H1 (cell line): ENCODE data around the gene PTPRE. TPM values are rescaled to one million over a fixed set of nuclear protein-coding genes. Genes with fewer than 3 reads are reported as not detected.

ENCODE experiments used
- CTCF ChIA-PET: fragments of 300-600 bp; sonication (Branson Sonifier 250); formaldehyde crosslinking; loops from one replicate; lab custom pipeline; 2021; ENCODE audit not compliant: partially characterized antibody; lab: Charles Lee
- POLR2A ChIA-PET: fragments of 300-600 bp; sonication (Branson Sonifier 250); formaldehyde crosslinking; loops from one replicate; lab custom pipeline; 2021; ENCODE audit warnings: inconsistent platforms; ENCODE audit not compliant: partially characterized antibody; lab: Charles Lee
- DNase-seq, 2 experiments: peaks; one replicate each; pipeline versions ENCODE4 v3.0.0 to v3.0.0-alpha.2; 2010 to 2022; ENCODE audit warnings: low spot score in 2 of 2, low read depth in 1 of 2, mixed read lengths in 1 of 2
- FAIRE-seq: peaks from 2 replicates; lab custom pipeline; 2011; peaks lifted over from hg19 to GRCh38; lab: Jason Lieb, UNC
- H2AFZ ChIP-seq: 2 replicates; pipeline ENCODE4 v1.8.1; 2012; ENCODE audit warnings: low read length, inconsistent platforms
- H2AK5ac ChIP-seq: 2 replicates; pipeline ENCODE4 v1.6.1; 2013; ENCODE audit warnings: low read depth, low read length
- H2BK120ac ChIP-seq: replicated peaks from 2 replicates; pipeline ENCODE3; 2013; ENCODE audit warnings: low read depth, low read length, inconsistent platforms
- H2BK12ac ChIP-seq: 2 replicates; pipeline ENCODE4 v1.6.1; 2013; ENCODE audit warnings: low read depth, low read length
- H2BK15ac ChIP-seq: 2 replicates; pipeline ENCODE4 v1.6.1; 2013; ENCODE audit warnings: low read length
- H2BK20ac ChIP-seq: 2 replicates; pipeline ENCODE4 v1.6.1; 2013; ENCODE audit warnings: low read length
- H2BK5ac ChIP-seq: 2 replicates; pipeline ENCODE4 v1.6.1; 2013; ENCODE audit warnings: low read depth, low read length
- H3K14ac ChIP-seq: 2 replicates; pipeline ENCODE4 v1.6.1; 2013; ENCODE audit warnings: inconsistent platforms; ENCODE audit not compliant: insufficient read length
- H3K18ac ChIP-seq: 2 replicates; pipeline ENCODE4 v1.6.1; 2013; ENCODE audit warnings: low read length; ENCODE audit errors: extremely low read depth
- H3K23ac ChIP-seq: 2 replicates; pipeline ENCODE4 v1.6.1; 2013; ENCODE audit warnings: inconsistent platforms; ENCODE audit not compliant: insufficient read length
- H3K23me2 ChIP-seq: 2 replicates; pipeline ENCODE4 v1.6.1; 2013; ENCODE audit warnings: low read depth, low read length
- H3K27ac ChIP-seq: 2 replicates; pipeline ENCODE4 v1.6.1; 2011; ENCODE audit warnings: low read depth, low read length, inconsistent platforms
- H3K27me3 ChIP-seq, 4 experiments: replicated peaks in 1 of 4; 1 replicate in 1 of 4; 2 replicates in 3 of 4; pipeline versions ENCODE4 v1.6.1 to v1.8.1; 2011 to 2013; ENCODE audit warnings: low read length in 3 of 4, mild to moderate bottlenecking in 3 of 4, inconsistent platforms in 2 of 4, mixed read lengths in 2 of 4, moderate library complexity in 1 of 4; ENCODE audit not compliant: control insufficient read depth in 3 of 4, insufficient read depth in 3 of 4; ENCODE audit errors: extremely low read depth in 1 of 4
- H3K36me3 ChIP-seq, 4 experiments: 2 replicates each; pipeline versions ENCODE4 v1.6.1 to v1.8.1; 2011 to 2013; ENCODE audit warnings: mild to moderate bottlenecking in 4 of 4, low read length in 3 of 4, moderate library complexity in 2 of 4, control low read depth in 1 of 4, inconsistent platforms in 1 of 4; ENCODE audit not compliant: insufficient read depth in 4 of 4, control insufficient read depth in 2 of 4
- H3K4ac ChIP-seq: replicated peaks from 2 replicates; pipeline ENCODE3; 2013; ENCODE audit warnings: low read length, low read depth, mixed read lengths, inconsistent platforms; ENCODE audit not compliant: insufficient read length
- H3K4me1 ChIP-seq, 4 experiments: replicated peaks in 1 of 4; 1 replicate in 1 of 4; 2 replicates in 3 of 4; pipeline versions ENCODE4 v1.6.1 to v1.8.1; 2011 to 2013; ENCODE audit warnings: low read length in 3 of 4, inconsistent platforms in 2 of 4, mixed read lengths in 1 of 4; ENCODE audit not compliant: insufficient read depth in 4 of 4, control insufficient read depth in 3 of 4
- H3K4me2 ChIP-seq, 2 experiments: 2 replicates each; pipeline versions ENCODE4 v1.6.1 to v1.8.1; 2011 to 2013; ENCODE audit warnings: low read depth in 2 of 2, low read length in 2 of 2, control low read depth in 1 of 2, inconsistent platforms in 1 of 2, mild to moderate bottlenecking in 1 of 2; ENCODE audit not compliant: insufficient read depth in 1 of 2
- H3K4me3 ChIP-seq, 4 experiments: fragments of 200-600, 300-600 bp in 1 of 4; sonication (generic), shearing (Covaris generic), sonication (Bioruptor Twin) in 1 of 4; 2 replicates each; pipeline versions ENCODE4 v1.5.1 to v1.8.1; 2011 to 2016; ENCODE audit warnings: low read length in 4 of 4, low read depth in 3 of 4, control low read depth in 2 of 4, inconsistent platforms in 2 of 4, mild to moderate bottlenecking in 2 of 4, mixed read lengths in 1 of 4, moderate library complexity in 1 of 4; ENCODE audit not compliant: insufficient read depth in 2 of 4; ENCODE audit errors: extremely low read depth in 1 of 4
- H3K56ac ChIP-seq: replicated peaks from 2 replicates; pipeline ENCODE3; 2013; ENCODE audit warnings: low read depth, mild to moderate bottlenecking, mixed read lengths, low read length, inconsistent platforms; ENCODE audit not compliant: insufficient read length
- H3K79me1 ChIP-seq: 2 replicates; pipeline ENCODE4 v1.6.1; 2013; ENCODE audit warnings: low read depth, low read length, control low read depth
- H3K79me2 ChIP-seq, 2 experiments: 2 replicates each; pipeline versions ENCODE4 v1.6.1 to v1.8.1; 2012 to 2013; ENCODE audit warnings: low read length in 2 of 2, mild to moderate bottlenecking in 2 of 2, inconsistent platforms in 1 of 2; ENCODE audit not compliant: insufficient read depth in 2 of 2, control insufficient read depth in 1 of 2
- H3K9ac ChIP-seq, 4 experiments: replicated peaks in 1 of 4; 1 replicate in 1 of 4; 2 replicates in 3 of 4; pipeline versions ENCODE4 v1.6.1 to v1.8.1; 2011 to 2013; ENCODE audit warnings: low read depth in 3 of 4, low read length in 3 of 4, control low read depth in 2 of 4, mild to moderate bottlenecking in 2 of 4, moderate library complexity in 2 of 4, inconsistent platforms in 1 of 4; ENCODE audit errors: extremely low read depth in 1 of 4
- H3K9me3 ChIP-seq, 2 experiments: 2 replicates each; pipeline versions ENCODE4 v1.6.1 to v1.8.1; 2012 to 2013; ENCODE audit warnings: mild to moderate bottlenecking in 2 of 2, moderate library complexity in 2 of 2, control low read depth in 1 of 2, inconsistent platforms in 1 of 2, low read depth in 1 of 2, low read length in 1 of 2, mixed read lengths in 1 of 2; ENCODE audit not compliant: insufficient read depth in 2 of 2
- H4K20me1 ChIP-seq, 2 experiments: replicated peaks in 1 of 2; 2 replicates each; pipeline versions ENCODE3 to v1.8.1; 2011 to 2013; ENCODE audit warnings: inconsistent platforms in 2 of 2, low read length in 2 of 2, mild to moderate bottlenecking in 1 of 2; ENCODE audit not compliant: insufficient read depth in 2 of 2, control insufficient read depth in 1 of 2
- H4K5ac ChIP-seq: 2 replicates; pipeline ENCODE4 v1.6.1; 2013; ENCODE audit warnings: low read length, low read depth, mixed read lengths, inconsistent platforms; ENCODE audit not compliant: insufficient read length
- H4K8ac ChIP-seq: 2 replicates; pipeline ENCODE4 v1.8.0; 2013; ENCODE audit warnings: mild to moderate bottlenecking, moderate library complexity, low read length, inconsistent platforms; ENCODE audit not compliant: insufficient read depth; ENCODE audit errors: extremely low read depth
- H4K91ac ChIP-seq: replicated peaks from 2 replicates; pipeline ENCODE3; 2013; ENCODE audit warnings: low read length, mixed read lengths, inconsistent platforms; ENCODE audit not compliant: insufficient read length
- CREB1 ChIP-seq: IDR thresholded peaks from 2 replicates; pipeline ENCODE4 v1.6.1; 2012; ENCODE audit warnings: inconsistent platforms
- E2F6 ChIP-seq: IDR thresholded peaks from 2 replicates; pipeline ENCODE4 v1.6.1; 2012; ENCODE audit warnings: inconsistent platforms
- EP300 ChIP-seq, 2 experiments: IDR thresholded peaks; 1 replicate in 1 of 2; 2 replicates in 1 of 2; pipeline ENCODE4 v1.6.1; 2011 to 2012; ENCODE audit warnings: low read depth in 2 of 2, low read length in 2 of 2, mild to moderate bottlenecking in 2 of 2, borderline replicate concordance in 1 of 2, inconsistent platforms in 1 of 2, moderate library complexity in 1 of 2
- SAP30 ChIP-seq: fragments of 300-600 bp; sonication (generic); IDR thresholded peaks from 2 replicates; pipeline ENCODE4 v1.7.1; 2012; ENCODE audit warnings: low read length, moderate library complexity, mild to moderate bottlenecking, inconsistent platforms; ENCODE audit not compliant: insufficient read depth, insufficient replicate concordance
- TCF12 ChIP-seq: IDR thresholded peaks from 2 replicates; pipeline ENCODE4 v1.6.1; 2011; ENCODE audit warnings: low read depth, mild to moderate bottlenecking, low read length
- USF2 ChIP-seq: IDR thresholded peaks from 2 replicates; pipeline ENCODE4 v1.6.1; 2011; ENCODE audit warnings: low read length, improper control_type of control experiment
- WGBS, 2 experiments: shearing (Covaris generic) in 1 of 2; methylation state at CpG; one replicate each; pipeline versions ENCODE4 v1.1.6 to v1.1.7; 2013 to 2015; ENCODE audit warnings: low lambda C conversion rate in 2 of 2, mixed read lengths in 2 of 2, inconsistent platforms in 1 of 2, low coverage in 1 of 2, missing lambda C conversion rate in 1 of 2; ENCODE audit not compliant: insufficient replicate concordance in 2 of 2, insufficient coverage in 1 of 2, insufficient read length in 1 of 2; ENCODE audit errors: extremely low coverage in 1 of 2, missing lambda C conversion rate in 1 of 2; 5-methylcytosine and 5-hydroxymethylcytosine counted together
- polyA plus RNA-seq, 7 experiments: library from polyadenylated mRNA; depleted of rRNA in 3 of 7; stranded (reverse) in 5 of 7; unstranded in 2 of 7; fragments of >200 nt in 5 of 7; fragments of 200-250 nt in 2 of 7; gene quantifications; 1 replicate in 5 of 7; 2 replicates in 1 of 7; 4 replicates in 1 of 7; pipeline versions ENCODE4 v1.2.1 to v1.2.3, GENCODE V29; 2011 to 2013; ENCODE audit warnings: missing spikeins in 2 of 7, mixed read lengths in 2 of 7
- total RNA-seq: library from RNA; stranded (reverse); fragmentation: NEBNext Ultra II Directional; extraction: Animal tissue kit (Norgen Biotek cat#: 25700); gene quantifications from 2 replicates; pipeline ENCODE4 v1.2.1, GENCODE V29; 2021
- TF ChIP-seq, protein P1 (sequence below): IDR thresholded peaks from 2 replicates; pipeline ENCODE4 v1.6.1; 2012; ENCODE audit warnings: low read length, inconsistent platforms

Gene PTPRE
- total and polyA plus RNA-seq, 2 of the 8 experiments (the other 6 are each of a cell fraction or from before 2014, with no cell fraction given) = 0.33 to 0.54 TPM

- POLR2A ChIA-PET = no interaction called here
- TF ChIP-seq USF2 (no peak), CREB1 (no peak), TCF12 (no peak), E2F6 (no peak), EP300 (IDR thresholded peaks at IDR 0.05; ENCODE audit: borderline replicate concordance in 1 of 2, low read depth in 2 of 2, low read length in 2 of 2) (no peak), SAP30 (no peak)
- TF ChIP-seq, protein P1, sequence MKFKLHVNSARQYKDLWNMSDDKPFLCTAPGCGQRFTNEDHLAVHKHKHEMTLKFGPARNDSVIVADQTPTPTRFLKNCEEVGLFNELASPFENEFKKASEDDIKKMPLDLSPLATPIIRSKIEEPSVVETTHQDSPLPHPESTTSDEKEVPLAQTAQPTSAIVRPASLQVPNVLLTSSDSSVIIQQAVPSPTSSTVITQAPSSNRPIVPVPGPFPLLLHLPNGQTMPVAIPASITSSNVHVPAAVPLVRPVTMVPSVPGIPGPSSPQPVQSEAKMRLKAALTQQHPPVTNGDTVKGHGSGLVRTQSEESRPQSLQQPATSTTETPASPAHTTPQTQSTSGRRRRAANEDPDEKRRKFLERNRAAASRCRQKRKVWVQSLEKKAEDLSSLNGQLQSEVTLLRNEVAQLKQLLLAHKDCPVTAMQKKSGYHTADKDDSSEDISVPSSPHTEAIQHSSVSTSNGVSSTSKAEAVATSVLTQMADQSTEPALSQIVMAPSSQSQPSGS = no peak
These were observed 80.8 kb downstream of the PTPRE start for GRCh38 chr10:127987467-127988380.

More at GRCh38 chr10:127987467-127988380, 80.8 kb downstream of the PTPRE start:
- no peak overlapping the region for H3K14ac ChIP-seq
- CTCF ChIA-PET = interaction anchor here (0.6 to 1.3 kb wide), 6 partner anchors 11 to 81 kb away, joined by 3 to 4 read pairs (median 3); partner anchors contain the start of gene PTPRE
- no peaks in the 10 kb centered on the region for H3K9me3 ChIP-seq
- DNase-seq = no peak
- H3K4me1 ChIP-seq = no peaks in the 10 kb centered on the region
- H4K8ac ChIP-seq = no peak overlapping the region
- H3K9ac ChIP-seq = no peak overlapping the region
- no peak overlapping the region for H2BK12ac ChIP-seq
- no peak overlapping the region for H2BK15ac ChIP-seq
- no peak overlapping the region for H2AK5ac ChIP-seq
- 94% methylated on average over 13 of the region's 14 CpGs; no CpG with 5 or more reads in 1 of the 2 experiments for WGBS, 2 experiments
- no peaks in the 10 kb centered on the region for H3K79me1 ChIP-seq
- H2BK20ac ChIP-seq = no peak overlapping the region
- no peaks in the 10 kb centered on the region for H3K36me3 ChIP-seq
- H4K91ac ChIP-seq = no peak overlapping the region
- H3K79me2 ChIP-seq = no peaks in the 10 kb centered on the region
- no peaks in the 10 kb centered on the region for H3K27me3 ChIP-seq
- H3K23me2 ChIP-seq = no peaks in the 10 kb centered on the region
- no peak overlapping the region for H3K4me3 ChIP-seq
- no peak overlapping the region for H2AFZ ChIP-seq
- no peak overlapping the region for H2BK5ac ChIP-seq
- no peak for FAIRE-seq
- H3K56ac ChIP-seq = no peak overlapping the region
- no peaks in the 10 kb centered on the region for H4K20me1 ChIP-seq
- H3K4me2 ChIP-seq = no peak overlapping the region
- no peak overlapping the region for H3K18ac ChIP-seq
- no peak overlapping the region for H2BK120ac ChIP-seq
- no peak overlapping the region for H3K23ac ChIP-seq
- no peak overlapping the region for H3K4ac ChIP-seq
- no peak overlapping the region for H4K5ac ChIP-seq
- no peak overlapping the region for H3K27ac ChIP-seq
